HUDEP-2 (cell line): ENCODE results near the gene ATAD3C.
"Not testable (repeated sequence)": the region's sequence is repeated elsewhere in the genome, so short reads cannot be mapped to it uniquely, and the experiment has no call there.

Source experiments
- DNase-seq, 76 experiments: peaks; one replicate each; lab custom pipeline; 2025; ENCODE audit not compliant: unreplicated experiment in 76 of 76; lab: John Stamatoyannopoulos, UW

The ATAD3C gene

DNA sequence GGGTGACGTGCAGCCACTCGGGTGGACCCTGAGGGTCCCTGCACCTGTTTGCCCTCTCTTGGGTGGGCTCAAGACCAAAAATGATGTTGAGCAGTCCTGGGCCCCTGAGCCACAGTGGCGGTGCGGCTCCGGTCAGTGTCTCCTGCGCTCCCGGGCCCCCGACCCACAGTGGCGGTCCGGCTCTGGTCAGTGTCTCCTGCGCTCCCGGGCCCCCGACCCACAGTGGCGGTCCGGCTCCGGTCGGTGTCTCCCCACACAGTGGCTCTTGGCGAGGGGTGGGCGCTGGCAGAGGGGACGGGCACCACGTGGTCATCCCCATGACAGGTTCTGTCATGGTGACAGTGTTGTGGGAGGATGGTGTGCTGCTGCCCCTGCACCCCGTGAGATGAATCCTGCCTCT, 44.8 kb downstream of the ATAD3C start:
- DNase-seq: not testable (repeated sequence)

DNA sequence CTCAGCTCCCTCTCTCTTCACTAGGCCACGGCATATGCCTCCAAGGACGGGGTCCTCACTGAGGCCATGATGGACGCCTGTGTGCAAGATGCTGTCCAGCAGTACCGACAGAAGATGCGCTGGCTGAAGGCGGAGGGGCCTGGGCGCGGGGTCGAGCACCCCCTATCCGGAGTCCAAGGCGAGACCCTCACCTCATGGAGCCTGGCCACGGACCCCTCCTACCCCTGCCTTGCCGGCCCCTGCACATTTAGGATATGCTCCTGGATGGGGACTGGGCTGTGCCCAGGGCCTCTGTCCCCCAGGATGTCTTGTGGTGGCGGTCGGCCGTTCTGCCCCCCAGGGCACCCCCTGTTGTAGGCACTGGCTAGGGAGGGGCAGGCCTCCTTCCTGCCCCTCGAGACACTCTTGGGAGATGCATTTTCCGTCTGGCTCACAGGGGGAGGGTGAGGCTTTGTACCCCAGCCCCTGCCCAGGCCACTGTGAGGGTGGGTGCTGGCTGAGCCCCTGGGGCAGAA, 46.0 kb downstream of the ATAD3C start:
- DNase-seq: not testable (repeated sequence)

DNA sequence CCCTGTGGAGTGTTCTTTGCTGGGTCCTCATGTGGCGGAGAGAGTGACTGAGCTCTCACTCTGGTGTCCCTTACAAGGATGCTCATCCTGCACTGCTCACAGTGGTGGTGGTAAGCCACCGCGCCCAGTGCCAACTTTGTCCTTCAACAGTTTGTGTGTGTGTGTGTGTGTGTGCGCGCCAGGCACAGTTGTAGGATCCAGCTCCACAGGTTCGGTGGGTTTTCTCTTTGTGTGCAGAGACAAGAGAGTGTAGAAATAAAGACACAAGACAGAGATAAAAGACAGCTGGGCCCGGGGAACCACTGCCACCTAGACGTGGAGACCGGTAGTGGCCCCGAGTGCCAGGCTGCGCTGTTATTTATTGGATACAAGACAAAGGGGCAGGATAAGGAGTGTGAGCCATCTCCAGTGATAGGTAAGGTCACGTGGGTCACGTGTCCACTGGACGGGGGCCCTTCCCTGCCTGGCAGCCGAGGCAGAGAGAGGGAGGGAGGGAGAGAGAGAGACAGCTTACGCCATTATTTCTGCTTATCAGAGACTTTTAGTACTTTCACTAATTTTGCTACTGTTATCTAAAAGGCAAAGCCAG, 55.4 kb downstream of the ATAD3C start:
- peak in 73 of 76 experiments; percentile 25 to 93 (median 80) for DNase-seq

DNA sequence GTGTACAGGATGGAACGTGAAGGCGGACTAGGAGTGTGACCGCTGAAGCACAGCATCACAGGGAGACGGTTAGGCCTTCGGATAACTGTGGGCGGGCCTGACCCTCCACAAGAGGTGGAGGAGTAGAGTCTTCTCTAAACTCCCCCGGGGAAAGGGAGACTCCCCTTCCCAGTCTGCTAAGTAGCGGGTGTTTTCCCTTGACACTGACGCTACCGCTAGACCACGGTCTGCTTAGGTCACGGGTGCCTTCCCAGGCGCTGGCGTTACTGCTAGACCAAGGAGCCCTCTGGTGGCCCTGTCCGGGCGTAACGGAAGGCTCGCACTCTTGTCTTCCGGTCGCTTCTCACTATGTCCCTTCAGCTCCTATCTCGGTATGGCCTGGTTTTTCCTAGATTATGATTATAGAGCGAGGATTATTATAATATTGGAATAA, 55.9 kb downstream of the ATAD3C start:
- peak in 60 of 76 experiments; percentile 5 to 70 (median 30) for DNase-seq

DNA sequence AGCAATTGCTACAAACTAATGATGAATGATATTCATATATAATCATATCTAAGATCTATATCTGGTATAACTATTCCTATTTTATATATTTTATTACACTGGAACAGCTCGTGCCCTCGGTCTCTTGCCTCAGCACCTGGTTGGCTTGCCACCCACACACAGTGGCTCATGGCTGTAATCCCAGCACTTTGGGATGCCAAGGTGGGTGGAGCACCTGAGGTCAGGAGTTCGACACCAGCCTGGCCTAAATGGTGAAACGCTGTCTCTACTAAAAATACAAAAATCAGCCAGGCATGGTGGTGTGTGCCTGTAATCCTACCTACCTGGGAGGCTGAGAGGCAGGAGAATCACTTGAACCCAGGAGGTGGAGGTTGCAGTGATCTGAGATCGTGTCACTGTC, 56.3 kb downstream of the ATAD3C start:
- not testable (repeated sequence) for DNase-seq

DNA sequence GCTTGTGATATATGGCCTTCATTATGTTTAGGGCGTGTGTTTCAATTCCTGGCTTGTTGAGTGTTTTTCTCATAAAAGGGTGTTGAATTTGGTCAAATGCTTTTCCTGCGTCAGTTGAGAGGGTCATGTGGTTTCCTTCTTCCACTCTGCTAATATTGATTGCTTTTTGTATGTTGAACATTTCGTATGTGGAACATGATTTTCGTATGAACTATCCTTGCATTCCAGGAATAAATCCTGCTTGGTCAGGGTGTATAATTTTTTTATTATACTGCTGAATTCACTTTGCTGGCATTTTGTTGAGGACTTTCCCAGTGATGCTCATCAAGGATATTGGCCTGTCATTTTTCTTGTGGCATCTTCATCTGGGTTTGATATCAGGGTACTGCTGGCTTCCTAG, 57.8 kb downstream of the ATAD3C start:
- no peak for DNase-seq

DNA sequence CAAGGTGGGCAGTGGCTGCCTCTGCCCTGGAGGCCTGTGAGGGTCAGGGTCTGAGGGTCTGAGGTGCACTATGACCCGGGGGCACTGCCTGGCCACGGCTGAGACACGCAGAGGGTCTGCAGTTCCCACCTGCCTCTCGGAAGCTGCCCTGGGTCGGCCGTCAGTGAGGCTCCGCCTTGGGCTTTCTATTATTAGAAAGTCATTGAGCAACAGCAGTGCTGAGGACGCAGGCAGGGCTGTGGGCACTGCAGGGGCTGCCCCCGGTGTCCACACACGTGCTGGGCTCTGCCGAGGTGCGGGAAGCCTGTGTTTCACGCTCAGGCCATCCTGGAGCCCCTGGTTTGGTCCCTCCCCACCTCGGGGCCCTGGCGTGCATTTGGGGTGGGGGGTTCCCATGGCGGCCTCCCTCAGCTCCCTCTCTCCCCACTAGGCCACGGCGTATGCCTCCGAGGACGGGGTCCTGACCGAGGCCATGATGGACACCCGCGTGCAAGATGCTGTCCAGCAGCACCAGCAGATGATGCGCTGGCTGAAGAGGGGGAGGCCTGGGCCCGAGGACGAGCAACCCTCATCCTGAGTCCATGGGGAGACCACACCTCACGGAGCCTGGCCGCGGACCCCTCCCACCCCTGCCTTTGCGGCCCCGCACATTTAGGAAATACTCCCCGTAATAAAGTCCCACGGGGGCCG, 59.4 kb downstream of the ATAD3C start:
- DNase-seq: not testable (repeated sequence)

DNA sequence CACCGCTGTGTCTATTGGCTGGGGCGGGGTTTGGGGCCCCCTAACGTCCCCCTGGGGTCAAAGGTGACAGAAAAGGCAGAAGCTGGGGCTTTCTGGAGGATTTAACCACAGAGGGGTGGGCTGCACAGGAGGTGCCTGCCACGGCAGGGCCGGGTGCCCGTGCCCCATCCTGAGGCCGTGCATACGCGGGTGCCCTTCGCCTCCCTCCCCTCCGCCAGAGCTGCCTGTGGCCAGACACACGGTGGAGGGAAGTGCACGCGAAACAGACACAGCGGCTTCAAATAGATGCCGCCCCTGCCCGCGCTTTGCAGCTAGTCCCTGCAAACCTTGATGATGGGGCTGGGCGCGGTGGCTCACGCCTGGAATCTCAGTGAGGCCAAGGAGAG, 60.0 kb downstream of the ATAD3C start:
- DNase-seq: not testable (repeated sequence)

DNA sequence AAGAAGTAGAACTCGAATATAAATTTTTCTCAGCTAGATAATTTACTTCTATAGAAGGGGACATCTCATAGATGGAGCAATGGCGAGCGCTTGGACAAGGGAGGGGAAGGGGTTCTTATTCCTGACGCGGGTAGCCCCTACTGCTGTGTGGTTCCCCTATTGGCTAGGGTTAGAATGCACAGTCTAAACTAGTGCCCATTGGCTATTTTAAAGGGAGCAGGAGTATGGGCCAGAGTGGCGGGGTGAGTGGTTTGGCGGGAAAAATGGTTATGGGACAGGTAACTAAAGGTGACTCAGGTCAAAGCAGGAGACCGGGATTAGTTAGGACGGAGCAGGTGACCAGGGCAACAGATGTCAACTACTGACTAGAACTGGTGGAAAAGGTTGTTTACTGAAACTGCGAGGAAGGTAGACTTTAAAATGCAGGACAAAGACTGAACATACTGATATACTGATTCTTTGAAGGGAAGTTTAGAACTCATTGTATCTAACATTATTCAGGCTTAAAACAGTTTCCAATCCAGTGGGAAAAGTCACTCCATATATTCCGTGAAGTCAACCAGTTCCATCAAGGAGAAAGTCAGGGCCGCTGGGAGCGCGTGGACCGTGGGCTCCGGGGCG, 61.5 kb downstream of the ATAD3C start:
- peak in 44 of 76 experiments; percentile 4 to 56 (median 22) for DNase-seq

DNA sequence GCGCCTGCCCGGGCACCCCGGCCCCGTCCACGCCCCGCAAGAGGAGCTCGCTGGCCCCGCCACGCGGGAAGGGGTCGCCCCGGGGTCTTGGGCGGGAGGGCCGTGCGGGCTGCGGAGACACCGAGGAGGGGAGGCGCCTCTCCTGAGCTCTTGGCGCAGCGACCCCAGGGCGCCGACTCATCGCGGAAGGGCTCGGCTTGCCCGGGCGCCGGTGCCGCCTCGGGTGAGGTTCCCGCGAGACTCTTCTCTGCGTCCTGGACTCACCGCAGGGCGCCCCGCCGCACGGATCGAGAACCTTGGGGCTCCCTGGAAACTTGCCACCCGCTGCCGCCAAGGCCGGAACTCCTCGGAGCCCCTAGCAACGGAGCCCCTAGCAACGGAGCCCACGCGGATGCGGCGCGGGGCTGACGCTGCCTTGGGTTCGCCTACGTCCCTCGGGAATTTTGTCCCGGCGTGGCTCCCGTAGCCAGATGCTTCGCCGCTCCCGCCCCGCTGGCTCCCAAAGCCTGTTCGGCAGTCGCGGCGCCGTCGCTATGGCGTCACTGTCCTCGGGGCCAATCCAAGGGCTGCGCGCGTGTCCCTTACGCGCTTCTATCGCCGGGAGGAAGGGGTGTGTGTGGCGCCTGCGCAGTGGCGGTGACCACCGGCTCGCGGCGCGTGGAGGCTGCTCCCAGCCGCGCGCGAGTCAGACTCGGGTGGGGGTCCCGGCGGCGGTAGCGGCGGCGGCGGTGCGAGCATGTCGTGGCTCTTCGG, 62.2 kb downstream of the ATAD3C start, which contains the start of gene ATAD3A:
Gene ATAD3A, plus strand, starts transcription at position 630 of the 753 bp plus-strand sequence. Its CDS starts 107 bp downstream, at position 737.
- DNase-seq: peak in 75 of 76 experiments; percentile 14 to 97 (median 93)

DNA sequence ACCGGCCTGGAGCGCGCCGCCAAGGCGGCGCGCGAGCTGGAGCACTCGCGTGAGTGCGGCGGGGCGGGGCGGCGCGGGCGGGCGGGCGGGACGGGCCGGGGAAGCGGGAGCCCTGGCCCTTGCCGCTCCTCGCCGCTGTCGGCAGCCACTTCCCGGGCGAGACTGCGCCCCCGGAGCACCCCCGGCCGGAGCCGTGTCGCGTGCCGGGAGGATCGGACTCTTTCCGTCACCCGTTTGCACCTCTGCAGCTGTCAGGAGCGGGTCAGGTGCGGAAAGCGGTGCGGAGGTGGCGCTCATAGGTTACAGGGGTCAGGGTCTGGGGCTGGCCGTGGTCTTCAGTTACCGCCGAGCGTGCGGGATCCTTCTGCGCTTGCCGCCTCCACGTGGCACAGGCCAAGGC, 62.9 kb downstream of the ATAD3C start:
- peak in 3 of 76 experiments; percentile 10 to 17 (median 15) for DNase-seq

DNA sequence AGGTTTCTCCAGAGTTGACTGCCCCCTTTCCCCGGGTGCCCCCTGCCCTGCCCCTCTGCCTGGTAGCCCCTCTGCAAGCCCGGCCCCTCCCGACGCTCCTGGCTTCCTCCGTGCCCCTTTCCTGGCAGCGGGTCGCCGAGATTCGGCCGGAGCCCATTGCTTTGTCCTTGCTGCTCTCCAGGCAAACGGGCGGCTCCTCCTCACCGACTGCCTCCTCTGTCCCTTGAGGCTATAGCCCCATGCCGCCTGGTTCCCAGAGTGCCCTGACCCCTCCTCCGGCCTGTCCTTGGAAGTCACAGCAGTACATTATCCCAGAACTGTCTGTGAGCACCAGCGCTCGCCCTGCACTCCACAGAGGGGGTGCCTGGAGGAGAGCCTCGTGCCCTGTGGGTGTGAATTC, 64.2 kb downstream of the ATAD3C start:
- not testable (repeated sequence) for DNase-seq

DNA sequence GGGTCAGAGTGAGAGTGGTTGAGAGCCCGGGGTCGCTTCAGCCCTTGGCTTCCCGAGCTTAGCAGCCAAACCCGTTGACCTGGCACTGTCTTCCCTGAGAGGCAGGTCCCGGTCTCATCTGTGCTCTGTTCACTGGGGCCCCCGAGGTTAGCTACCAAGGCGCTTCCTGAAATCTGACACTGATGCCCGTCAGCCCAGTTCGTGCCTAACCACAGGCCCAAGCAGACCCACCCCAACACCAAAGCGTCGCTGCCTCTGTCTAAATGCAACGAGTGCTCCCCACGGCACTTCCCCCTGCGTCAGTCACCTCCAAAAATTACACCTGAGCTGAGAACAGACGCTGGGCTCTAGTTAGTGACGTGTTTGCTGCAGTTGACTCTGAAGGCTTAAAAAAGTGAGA, 64.9 kb downstream of the ATAD3C start:
- DNase-seq: not testable (repeated sequence)

DNA sequence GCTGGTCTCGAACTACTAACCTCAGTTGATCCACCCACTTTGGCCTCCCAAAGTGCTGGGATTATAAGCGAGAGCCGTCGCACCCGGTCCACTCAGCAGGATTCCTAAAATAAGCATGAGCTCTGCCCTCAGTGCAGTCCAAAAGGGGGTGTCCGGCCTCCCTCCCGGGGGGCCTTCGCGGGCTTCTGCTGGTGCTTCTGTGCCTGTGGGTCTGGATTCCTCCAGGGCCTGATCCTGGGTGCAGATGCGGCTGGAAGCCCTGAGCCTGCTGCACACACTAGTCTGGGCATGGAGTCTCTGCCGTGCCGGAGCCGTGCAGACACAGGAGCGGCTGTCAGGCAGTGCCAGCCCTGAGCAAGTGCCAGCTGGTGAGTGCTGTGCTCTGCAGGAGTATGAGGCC, 67.4 kb downstream of the ATAD3C start:
- DNase-seq: not testable (repeated sequence)

DNA sequence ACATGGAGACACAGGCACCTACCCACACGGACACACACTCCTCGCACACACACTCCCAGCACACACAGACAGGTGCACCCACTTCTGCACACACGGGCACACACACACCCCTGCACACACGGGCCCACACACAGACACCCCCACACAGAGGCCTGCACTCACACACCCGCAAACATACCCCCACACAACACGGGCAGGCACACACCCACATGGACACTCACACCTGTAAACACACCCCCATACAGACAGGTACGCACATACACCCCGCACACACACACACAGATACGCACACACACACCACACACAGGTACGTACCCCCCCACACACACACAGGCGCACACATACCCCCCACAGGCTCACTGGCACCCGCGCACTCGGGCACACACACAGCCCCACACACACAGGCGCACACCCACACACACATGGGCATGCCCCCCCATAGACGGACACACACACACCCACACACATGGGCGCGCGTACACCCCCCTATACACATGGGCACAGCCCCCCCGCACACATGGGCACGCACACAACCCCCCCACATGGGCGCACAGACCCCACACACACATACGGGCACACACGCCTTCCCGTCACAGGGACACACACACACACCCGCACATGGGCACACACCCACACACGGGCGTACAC, 68.6 kb downstream of the ATAD3C start:
- DNase-seq: no peak

DNA sequence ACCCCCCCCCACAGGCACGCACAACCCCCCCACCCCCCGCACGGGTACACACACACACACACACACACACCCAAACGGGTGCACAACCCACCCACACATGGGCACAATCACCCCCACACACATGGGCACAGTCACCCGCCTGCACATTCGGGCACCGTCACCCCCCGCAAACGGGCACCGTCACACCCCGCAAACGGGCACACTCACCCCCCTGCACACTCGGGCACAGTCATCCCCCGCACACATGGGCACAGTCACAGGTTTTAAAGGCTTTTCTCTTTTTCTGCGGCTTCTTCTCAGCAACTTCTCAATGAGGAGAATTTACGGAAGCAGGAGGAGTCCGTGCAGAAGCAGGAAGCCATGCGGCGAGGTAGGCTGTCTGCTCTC, 69.1 kb downstream of the ATAD3C start:
- DNase-seq: not testable (repeated sequence)
